ENCODE results near the gene EVL.

The EVL gene

DNA sequence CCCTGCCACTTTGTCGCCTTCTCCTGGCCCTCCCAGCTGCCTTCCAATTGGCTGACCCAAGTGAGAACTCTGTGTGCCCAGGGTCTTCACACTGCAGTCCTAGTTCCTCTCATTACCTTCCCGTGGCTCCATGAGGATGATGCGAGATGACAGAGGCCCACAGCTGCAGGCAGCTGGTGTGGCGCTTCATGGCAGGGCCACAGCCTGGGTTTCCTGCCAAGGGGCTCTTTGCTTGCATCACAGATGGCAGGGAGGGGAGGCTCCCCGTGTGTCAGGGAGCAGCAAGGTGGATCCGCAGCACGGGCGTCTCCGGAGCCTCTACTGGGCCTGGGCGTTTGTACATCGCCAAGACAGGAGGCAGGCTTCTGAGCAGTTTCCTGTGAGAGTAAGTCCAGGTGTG is 65.3 kb downstream of the EVL start:
- DNase-seq (ENCODE audit: low spot score): no peak

DNA sequence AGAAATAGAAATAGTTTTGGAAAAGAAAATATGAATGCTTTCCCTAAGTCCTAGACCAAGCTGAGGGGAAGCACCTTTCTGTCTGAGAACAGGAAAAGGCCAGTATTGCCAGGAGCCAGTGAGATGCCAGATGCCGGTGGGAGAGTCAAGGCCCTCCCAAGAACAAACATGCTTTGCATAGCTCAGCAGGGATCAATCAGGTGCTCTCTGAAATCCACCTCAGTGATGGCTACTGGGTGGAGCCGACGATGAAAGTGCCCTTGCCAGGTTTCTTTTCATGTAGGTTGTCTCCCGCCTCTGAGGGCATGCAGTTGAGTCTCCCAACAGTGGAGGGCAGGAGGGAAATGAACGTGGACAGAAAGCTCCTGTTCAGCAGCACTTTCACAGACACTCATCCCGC is 66.0 kb downstream of the EVL start:
- DNase-seq (ENCODE audit: low spot score): no peak

- no peak for DNase-seq (ENCODE audit: low spot score)
Observed at GRCh38 chr14:100132161-100132902, 67.1 kb downstream of the EVL start.

DNA sequence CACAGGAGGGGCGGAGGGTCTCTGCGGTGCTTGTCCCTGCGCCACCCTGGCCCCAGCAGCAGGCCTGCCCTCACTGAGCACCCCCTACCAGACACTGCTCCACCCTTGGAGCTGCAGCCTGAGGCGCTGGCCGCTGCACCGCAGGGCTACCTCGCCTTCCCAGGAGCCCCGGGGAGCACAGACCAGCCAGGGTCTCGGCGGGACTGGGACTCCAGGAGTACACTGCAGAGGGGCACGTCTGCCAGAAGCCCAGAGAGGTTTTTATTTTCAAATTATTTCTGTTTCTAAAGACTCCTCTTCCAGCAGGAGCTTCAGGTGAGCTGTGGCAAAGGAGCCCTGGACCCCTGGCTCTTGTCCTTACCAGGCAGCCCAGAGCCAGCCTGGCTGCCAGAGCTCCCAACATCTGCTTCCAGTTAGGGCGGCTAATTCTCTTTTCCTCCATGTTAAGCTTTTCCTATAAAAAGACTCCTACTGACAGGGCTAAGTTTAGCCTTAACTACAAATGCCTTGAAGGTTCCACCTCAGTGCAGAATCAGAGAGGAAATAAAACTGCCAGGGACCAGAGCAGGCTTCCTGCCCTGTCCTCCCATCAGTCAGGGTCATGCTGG is 67.8 kb downstream of the EVL start:
- no peak for DNase-seq (ENCODE audit: low spot score)

GRCh38 chr14:100134586-100134985 is 69.4 kb downstream of the EVL start:
- DNase-seq (ENCODE audit: low spot score): no peak

DNA sequence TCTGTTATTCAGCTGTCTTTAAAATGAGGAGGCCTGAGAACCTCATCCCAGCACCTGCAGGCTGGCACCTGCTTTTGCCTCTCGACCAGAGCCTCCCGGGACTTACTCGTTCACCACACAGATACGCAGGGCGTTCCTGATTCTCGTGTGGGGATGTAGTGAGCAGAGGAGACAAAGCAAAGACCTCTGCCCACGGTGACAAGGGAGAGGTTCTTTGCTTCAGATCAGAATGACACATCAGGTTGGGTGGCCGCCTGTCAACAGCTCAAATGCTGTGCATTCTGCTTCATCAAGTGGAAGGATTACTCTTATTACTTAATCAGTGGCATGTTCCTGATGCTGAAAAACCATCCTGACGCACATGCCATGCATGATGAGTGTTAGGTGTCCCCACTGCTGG is 69.9 kb downstream of the EVL start:
- no peak for DNase-seq (ENCODE audit: low spot score)

DNA sequence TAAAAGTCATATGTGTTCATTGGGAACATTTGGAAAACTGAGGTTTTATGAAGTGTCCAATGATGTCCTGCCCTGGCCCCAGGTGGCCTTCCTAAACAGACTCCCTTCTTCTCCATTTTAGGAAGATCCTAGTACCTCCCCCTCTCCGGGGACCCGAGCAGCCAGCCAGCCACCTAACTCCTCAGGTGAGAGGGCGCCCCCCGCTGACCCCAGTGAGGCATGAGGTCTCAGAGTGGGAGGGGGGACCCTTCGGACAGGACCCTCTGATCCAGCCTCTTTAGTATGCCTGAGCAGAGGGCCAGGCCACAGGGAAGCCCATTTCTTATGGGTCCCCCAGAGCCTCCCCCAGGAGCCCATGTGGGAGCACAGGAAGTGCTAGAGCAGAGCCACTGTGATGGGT is 70.6 kb downstream of the EVL start:
- no peak for DNase-seq (ENCODE audit: low spot score)

GRCh38 chr14:100137173-100137572 is 72.0 kb downstream of the EVL start:
- no peak for DNase-seq (ENCODE audit: low spot score)

DNA sequence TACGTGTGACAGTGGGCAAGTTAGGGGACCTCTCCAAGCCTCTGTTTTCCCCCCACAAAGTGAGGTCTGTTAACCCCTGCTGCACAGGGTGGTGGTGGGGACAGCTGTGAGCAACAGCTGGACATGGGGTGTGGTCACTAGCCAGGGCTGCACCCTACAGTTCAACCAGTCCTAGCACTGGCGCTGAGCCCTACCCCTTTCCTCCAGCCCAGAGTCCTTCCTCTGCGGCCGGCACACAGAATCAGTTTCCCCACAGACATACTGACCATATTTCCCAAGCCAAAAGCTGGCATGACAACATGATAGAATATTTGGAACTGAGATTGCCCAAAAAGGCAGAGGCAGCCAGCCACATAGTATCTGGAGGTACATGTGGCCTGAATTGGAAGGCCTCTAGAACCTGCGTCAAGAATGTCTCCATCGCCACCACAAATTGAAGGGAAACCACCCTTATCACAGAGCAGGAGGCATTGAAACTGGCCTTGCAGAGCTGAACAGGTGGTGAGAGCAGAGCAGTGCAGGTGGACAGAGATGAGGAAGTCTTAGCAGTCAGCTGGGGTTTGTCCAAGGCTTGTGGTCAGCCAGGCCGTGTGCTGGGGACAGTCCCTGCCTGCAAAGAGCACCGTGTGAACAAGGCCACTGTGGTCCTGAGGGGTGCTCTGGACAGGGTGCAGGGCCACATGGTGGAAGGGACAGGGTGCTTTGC is 73.0 kb downstream of the EVL start:
- no peak for DNase-seq (ENCODE audit: low spot score)

DNA sequence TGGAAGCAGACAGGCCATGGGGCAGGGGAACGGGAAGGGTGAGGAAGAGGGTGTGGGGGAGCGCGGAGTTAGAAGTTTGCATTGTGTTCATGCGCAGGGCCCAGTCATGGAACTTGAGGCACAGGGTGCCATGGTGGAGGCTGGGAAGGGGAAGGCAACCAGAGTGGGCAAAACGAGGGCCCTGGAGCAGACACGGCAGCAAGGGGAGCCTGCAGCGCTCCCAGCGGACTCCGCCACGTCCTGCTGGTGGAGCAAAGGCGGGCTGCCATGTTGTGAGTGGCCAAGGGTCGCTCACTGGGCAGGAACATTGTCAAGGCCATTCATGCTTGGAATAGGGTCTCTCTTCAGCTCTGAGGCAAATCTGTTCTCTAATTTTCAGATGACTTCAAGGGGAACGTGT is 73.7 kb downstream of the EVL start:
- DNase-seq (ENCODE audit: low spot score): no peak

GRCh38 chr14:100140452-100141078 is 75.3 kb downstream of the EVL start:
- no peak for DNase-seq (ENCODE audit: low spot score)

- DNase-seq (ENCODE audit: low spot score): no peak
Observed at GRCh38 chr14:100141098-100141497, 75.9 kb downstream of the EVL start.

DNA sequence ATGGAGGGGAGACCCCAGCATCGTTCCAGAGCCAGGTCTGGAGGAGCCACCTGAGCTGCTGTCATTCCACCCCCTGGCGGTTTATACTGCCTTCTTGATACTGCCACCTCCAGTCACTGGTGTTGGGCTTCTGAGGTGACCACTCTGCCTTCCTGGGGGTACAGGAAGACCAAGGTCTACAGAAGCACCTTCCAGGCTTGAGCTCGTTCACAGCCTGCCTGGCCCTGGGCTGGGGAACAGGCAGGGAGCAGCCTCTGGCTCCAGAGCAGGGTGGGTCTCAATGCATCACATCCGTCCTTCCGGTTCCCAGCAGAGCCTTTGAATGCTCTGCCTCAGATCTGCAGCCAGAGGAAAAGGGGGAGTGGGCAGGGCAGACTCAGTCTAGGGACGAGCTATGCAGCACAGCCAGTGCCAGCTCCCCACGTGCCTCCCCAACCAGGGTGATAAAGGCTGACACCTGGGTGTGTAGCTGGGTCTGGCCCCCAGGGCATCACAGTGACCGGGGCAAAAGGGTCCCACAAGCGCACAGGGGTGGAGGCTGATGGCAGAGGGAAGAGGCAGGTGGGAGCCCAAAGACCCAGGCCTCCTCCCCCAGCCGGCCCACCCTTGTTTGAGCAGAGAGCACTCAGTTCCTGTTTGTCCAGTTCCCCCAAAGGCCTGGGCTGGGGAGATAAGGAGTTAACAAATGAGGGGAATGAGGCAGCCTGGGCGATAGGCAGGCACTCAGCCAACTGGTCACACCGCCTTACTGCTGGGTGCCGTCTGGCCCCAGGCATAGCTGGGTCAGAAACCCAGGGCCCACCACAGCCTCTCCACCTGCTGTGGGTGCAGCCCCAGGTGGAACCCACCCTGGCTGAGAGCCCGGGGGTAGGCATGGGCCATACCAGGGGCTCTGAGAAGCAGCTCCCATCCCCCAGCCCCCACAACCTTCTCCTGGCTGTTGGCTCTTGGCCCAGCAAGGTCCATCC is 77.1 kb downstream of the EVL start:
- DNase-seq (ENCODE audit: low spot score): no peak

GRCh38 chr14:100143523-100143922 is 78.3 kb downstream of the EVL start:
- DNase-seq (ENCODE audit: low spot score): no peak

- no peak for DNase-seq (ENCODE audit: low spot score)
Observed at GRCh38 chr14:100143934-100144333, 78.7 kb downstream of the EVL start.

DNA sequence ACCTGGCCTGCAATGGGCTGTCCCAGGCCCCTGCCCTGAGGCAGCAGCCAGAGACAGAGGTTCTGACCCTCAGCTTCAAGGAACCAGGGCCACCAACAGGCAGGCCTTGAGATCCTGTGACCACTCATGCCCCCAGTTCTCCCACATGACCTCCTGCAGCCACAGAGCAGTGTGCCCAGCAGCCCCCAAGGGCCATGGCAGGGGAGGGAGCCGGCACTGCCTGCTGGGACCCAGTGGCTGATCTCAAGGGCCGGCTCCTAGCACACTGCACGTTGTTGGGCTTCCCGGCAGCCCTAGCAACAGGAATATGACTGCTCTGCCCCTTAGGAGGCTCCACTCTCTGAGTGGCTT is 79.4 kb downstream of the EVL start:
- no peak for DNase-seq (ENCODE audit: low spot score)

DNA sequence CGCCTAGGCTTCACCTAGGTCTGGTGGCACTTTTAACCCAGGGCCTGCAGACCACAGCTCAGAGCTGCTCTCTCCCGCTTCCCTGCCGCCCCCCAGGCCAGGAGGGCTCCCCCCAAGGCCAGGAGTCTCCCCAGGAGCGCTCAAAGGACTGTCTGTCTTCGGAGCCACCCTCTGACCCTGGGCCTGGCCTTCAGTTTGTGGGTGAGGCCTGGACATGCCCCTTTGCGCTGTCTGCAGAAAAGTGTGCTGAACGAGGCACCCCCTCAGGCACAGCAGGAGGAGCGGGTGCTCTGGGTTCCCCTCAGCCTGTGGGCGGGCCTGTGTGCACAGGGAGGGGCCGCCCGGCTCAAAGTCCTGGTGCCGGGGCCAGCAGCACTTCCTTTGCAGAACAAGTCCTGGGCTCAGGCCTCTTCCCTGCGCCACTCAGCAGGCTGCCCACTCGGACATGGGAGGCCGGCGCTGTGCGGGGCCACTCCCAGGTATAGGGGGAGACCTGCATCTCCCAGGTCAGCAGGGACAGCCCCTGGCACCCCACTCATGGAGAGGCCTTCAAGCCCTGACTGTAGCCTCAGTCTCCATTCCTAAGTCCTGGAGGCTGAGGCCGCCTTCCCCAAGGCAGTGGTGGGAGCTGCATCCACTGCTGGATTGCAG is 79.9 kb downstream of the EVL start:
- DNase-seq (ENCODE audit: low spot score): no peak

- no peak for DNase-seq (ENCODE audit: low spot score)
Observed at GRCh38 chr14:100145682-100146464, 80.7 kb downstream of the EVL start.

DNA sequence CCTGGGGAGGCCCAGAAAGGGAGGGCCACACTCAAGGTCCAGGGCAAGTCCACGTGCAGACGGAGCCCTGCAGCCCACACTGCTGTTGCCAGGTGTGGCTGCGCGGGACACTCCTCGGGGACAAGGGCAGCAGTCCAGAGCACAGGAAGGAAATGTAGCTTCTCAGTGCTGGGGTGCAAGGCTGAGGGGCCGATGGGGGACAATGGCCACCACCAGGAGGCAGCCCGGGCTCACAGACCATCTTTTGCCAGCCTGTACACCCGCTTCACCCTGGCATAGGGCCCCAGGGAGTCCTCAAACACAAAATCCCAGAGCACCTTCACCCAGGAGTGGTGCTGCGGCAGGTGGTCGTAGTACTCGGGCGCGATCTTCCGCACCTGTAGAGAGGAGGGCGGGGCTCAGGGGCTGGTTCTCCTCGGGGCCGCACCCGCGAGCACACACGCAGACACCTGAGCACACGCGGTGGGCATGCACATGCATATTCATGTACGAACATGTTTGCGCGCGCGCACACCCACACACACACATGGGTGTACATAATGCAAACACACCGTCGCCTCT is 81.4 kb downstream of the EVL start:
- no peak for DNase-seq (ENCODE audit: low spot score)

GRCh38 chr14:100147181-100147631 is 82.0 kb downstream of the EVL start:
- no peak for DNase-seq (ENCODE audit: low spot score)
